ENCODE data around the gene FBXW11.
"Not testable (repeated sequence)": the region's sequence is repeated elsewhere in the genome, so short reads cannot be mapped to it uniquely, and the experiment has no call there.

FBXW11 gene

GRCh38 chr5:171951218-171951617, 55.2 kb downstream of the FBXW11 start:
- no peak for DNase-seq

- no peak for DNase-seq
These were observed 60.2 kb downstream of the FBXW11 start for GRCh38 chr5:171946000-171946781.

- DNase-seq, result no peak
These were observed 61.0 kb downstream of the FBXW11 start for GRCh38 chr5:171945476-171945875.

GRCh38 chr5:171945066-171945465, 61.4 kb downstream of the FBXW11 start:
- no peak for DNase-seq

- not testable (repeated sequence) for DNase-seq
These were observed 64.3 kb downstream of the FBXW11 start for GRCh38 chr5:171942112-171942516.

GRCh38 chr5:171941675-171942074, 64.8 kb downstream of the FBXW11 start:
- DNase-seq, result not testable (repeated sequence)

- not testable (repeated sequence) for DNase-seq
These were observed 65.2 kb downstream of the FBXW11 start for GRCh38 chr5:171941275-171941674.

GRCh38 chr5:171939951-171940350, 66.5 kb downstream of the FBXW11 start:
- no peak for DNase-seq

- no peak for DNase-seq
These were observed 68.1 kb downstream of the FBXW11 start for GRCh38 chr5:171938358-171938757.

GRCh38 chr5:171937351-171937750, 69.1 kb downstream of the FBXW11 start:
- DNase-seq, result no peak

- no peak for DNase-seq
These were observed 71.9 kb downstream of the FBXW11 start for GRCh38 chr5:171934586-171934985.

GRCh38 chr5:171931163-171931562, 75.3 kb downstream of the FBXW11 start:
- DNase-seq, result no peak

- DNase-seq, result no peak
These were observed 79.0 kb downstream of the FBXW11 start for GRCh38 chr5:171927345-171927941.

GRCh38 chr5:171926311-171926710, 80.1 kb downstream of the FBXW11 start:
- no peak for DNase-seq

GRCh38 chr5:171924493-171925122, 81.8 kb downstream of the FBXW11 start:
- no peak for DNase-seq

- no peak for DNase-seq
These were observed 85.6 kb downstream of the FBXW11 start for GRCh38 chr5:171920765-171921391.

GRCh38 chr5:171915700-171916099, 90.7 kb downstream of the FBXW11 start:
- DNase-seq, result not testable (repeated sequence)

- no peak for DNase-seq
These were observed 91.6 kb downstream of the FBXW11 start for GRCh38 chr5:171914726-171915338.

- DNase-seq, result no peak
These were observed 92.5 kb downstream of the FBXW11 start for GRCh38 chr5:171913987-171914273.

- no peak for DNase-seq
These were observed 95.3 kb downstream of the FBXW11 start for GRCh38 chr5:171911152-171911551.

GRCh38 chr5:171908638-171909037, 97.8 kb downstream of the FBXW11 start:
- no peak for DNase-seq

GRCh38 chr5:171907725-171908343, 98.6 kb downstream of the FBXW11 start:
- peak; percentile 47 for DNase-seq
